Testis (tissue), 3 donors: ENCODE data around the gene FRS2. TPM values are rescaled to one million over a fixed set of nuclear protein-coding genes. Genes with fewer than 3 reads are reported as not detected.

Experiments
- DNase-seq: peaks from one replicate; pipeline ENCODE4 v3.0.0-alpha.2; 2019
- H3K27ac ChIP-seq, 2 donors: fragments of 200-600 bp; sonication (generic); one replicate each; pipeline ENCODE4 v1.5.1; 2019
- H3K27me3 ChIP-seq: fragments of 200-600 bp; sonication (generic); one replicate; pipeline ENCODE4 v1.5.1; 2019
- H3K36me3 ChIP-seq: fragments of 200-600 bp; sonication (generic); one replicate; pipeline ENCODE4 v1.5.1; 2017; ENCODE audit warnings: low read depth; ENCODE audit errors: missing control alignments
- H3K4me1 ChIP-seq: fragments of 200-600 bp; sonication (generic); one replicate; pipeline ENCODE4 v1.5.1; 2019
- H3K4me3 ChIP-seq, 2 donors: fragments of 200-600 bp; sonication (generic); one replicate each; pipeline ENCODE4 v1.5.1; 2017 to 2019
- H3K9me3 ChIP-seq: fragments of 200-600 bp; sonication (generic); one replicate; pipeline ENCODE4 v1.5.1; 2017
- POLR2A ChIP-seq: fragments of 450-650 bp; IDR thresholded peaks from one replicate; pipeline ENCODE4 v1.6.1; 2017; ENCODE audit warnings: antibody characterized with exemption, mild to moderate bottlenecking, moderate library complexity
- WGBS, 2 donors: methylation state at CpG; one replicate each; pipeline ENCODE4 v1.1.5; 2018; 5-methylcytosine and 5-hydroxymethylcytosine counted together
- intact Hi-C: fragments of 100-400 bp; cut with DNase I; formaldehyde crosslinking; loops from one replicate; pipeline ENCODE4 v1.15.1; 2023; ENCODE audit warnings: low total_unique reads
- polyA plus RNA-seq: library from polyadenylated mRNA; stranded (reverse); fragments of 350-450 nt; fragmentation: Illumina TruSeq; extraction: RNeasy Lipid Tissue Mini Kit (QIAGEN cat#74804); gene quantifications from one replicate; pipeline ENCODE4 v1.2.3, GENCODE V29; 2014; ENCODE audit warnings: low read depth, low replicate concordance; ENCODE audit not compliant: insufficient read depth
- total RNA-seq, 2 donors: library from RNA; depleted of rRNA; stranded (reverse); fragments of >200 nt; gene quantifications; one replicate each; pipeline ENCODE4 v1.2.3, GENCODE V29; 2016
- TF ChIP-seq, protein P1 (sequence below), 3 experiments: fragments of 450-650 bp in 2 of 3; fragments of 200-600 bp in 1 of 3; sonication (generic) in 1 of 3; IDR thresholded peaks; one replicate each; pipeline ENCODE4 v1.5.1; 2016 to 2019; ENCODE audit warnings: antibody characterized with exemption in 3 of 3, mild to moderate bottlenecking in 2 of 3, moderate library complexity in 1 of 3

The FRS2 gene
- total and polyA plus RNA-seq, 3 donors from 2014 or later, result 21.6 to 47.8 (median 38.3) TPM

DNA sequence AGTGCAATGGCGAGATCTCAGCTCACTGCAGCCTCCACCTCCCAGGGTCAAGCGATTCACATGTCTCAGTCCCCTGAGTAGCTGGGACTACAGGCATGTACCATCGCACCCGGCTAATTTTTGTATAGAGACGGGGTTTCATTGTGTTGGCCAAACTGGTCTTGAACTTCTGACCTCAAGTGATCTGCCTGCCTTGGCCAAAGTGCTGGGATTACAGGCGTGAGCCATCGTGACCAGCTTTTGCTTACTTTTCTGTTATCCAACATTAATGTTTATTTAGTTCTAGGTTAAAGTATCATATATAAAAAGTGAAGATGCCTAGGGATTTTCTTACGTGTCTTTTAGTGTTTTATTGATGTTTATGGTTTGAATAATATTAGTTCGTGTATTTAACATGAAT is 86.2 kb downstream of the FRS2 start:
- no peak for DNase-seq
- H3K4me3 ChIP-seq, result no peak overlapping the region
- no peaks in the 10 kb centered on the region for H3K36me3 ChIP-seq
- intact Hi-C loops, result no loop called here
- H3K9me3 ChIP-seq, result no peaks in the 10 kb centered on the region
- H3K27ac ChIP-seq, result no peak overlapping the region
- no peaks in the 10 kb centered on the region for H3K27me3 ChIP-seq
- TF ChIP-seq, protein P1, sequence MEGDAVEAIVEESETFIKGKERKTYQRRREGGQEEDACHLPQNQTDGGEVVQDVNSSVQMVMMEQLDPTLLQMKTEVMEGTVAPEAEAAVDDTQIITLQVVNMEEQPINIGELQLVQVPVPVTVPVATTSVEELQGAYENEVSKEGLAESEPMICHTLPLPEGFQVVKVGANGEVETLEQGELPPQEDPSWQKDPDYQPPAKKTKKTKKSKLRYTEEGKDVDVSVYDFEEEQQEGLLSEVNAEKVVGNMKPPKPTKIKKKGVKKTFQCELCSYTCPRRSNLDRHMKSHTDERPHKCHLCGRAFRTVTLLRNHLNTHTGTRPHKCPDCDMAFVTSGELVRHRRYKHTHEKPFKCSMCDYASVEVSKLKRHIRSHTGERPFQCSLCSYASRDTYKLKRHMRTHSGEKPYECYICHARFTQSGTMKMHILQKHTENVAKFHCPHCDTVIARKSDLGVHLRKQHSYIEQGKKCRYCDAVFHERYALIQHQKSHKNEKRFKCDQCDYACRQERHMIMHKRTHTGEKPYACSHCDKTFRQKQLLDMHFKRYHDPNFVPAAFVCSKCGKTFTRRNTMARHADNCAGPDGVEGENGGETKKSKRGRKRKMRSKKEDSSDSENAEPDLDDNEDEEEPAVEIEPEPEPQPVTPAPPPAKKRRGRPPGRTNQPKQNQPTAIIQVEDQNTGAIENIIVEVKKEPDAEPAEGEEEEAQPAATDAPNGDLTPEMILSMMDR (IDR thresholded peaks at IDR 0.05), result no peak
- TF ChIP-seq POLR2A, result no peak
- no peaks in the 10 kb centered on the region for H3K4me1 ChIP-seq
- 83 to 89% methylated on average over 9 of the region's 9 CpGs for WGBS, 2 donors

DNA sequence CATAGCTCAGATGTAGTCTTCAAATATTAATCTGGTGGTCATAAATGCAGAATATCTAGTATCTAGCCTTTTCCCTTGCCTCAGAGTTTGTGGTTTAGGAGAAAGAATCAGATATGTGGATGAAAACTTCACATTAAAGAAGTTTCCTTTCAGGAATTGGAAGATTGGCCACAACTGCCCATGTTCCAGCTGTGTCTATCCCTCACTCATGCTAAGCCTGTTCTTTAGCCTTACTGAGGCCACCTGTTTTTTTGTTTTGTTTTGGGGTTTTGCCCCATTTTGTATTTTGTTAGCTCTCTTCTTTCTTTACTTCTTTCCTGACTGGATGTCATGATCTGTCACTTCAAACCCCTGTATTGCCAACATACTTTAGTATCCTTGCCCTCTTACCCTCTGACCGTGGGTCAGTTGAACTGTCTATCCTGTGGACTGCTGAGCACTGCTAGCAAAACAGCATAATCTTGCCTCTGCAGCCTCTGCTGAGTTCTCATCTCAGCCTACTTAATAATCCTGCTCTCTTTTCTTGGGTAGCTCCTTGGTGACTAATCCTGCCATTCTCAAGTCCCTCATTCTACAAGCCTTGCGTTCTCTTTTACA is 93.1 kb downstream of the FRS2 start:
- Histone ChIP-seq H3K36me3 (no peaks in the 10 kb centered on the region), H3K9me3 (no peaks in the 10 kb centered on the region), H3K4me1 (no peaks in the 10 kb centered on the region), H3K27me3 (no peaks in the 10 kb centered on the region), H3K27ac (no peak overlapping the region), H3K4me3 (no peak overlapping the region)
- TF ChIP-seq, protein P1 (IDR thresholded peaks at IDR 0.05), result no peak
- TF ChIP-seq POLR2A, result no peak
- no peak for DNase-seq
- intact Hi-C loops, result no loop called here
- WGBS, 2 donors, result 90 to 96% methylated on average over 2 of the region's 2 CpGs

DNA sequence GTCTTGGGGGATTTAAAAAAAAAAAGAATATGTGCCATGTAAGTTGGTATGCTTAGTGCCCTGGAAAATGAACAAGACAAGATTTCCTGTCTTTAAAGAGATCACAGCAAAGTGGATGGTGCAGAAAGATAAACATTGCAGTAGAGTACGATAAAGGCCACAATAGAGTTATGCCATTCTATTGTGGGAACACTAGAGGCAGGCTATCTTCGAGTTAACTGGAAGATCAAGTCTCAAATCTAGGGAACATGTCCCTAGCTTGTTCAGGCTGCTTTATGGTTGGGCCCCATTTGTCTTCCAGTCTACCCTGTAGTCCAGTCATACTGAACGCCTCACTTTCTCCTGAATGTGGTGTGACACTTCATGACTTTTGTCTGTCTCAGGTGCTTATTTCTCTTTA is 96.4 kb downstream of the FRS2 start:
- Histone ChIP-seq H3K4me1 (no peaks in the 10 kb centered on the region), H3K4me3 (no peak overlapping the region), H3K36me3 (no peaks in the 10 kb centered on the region), H3K27me3 (no peaks in the 10 kb centered on the region), H3K27ac (no peak overlapping the region), H3K9me3 (no peaks in the 10 kb centered on the region)
- no peak for DNase-seq
- 81 to 94% methylated on average over 3 of the region's 3 CpGs for WGBS, 2 donors
- no peak for TF ChIP-seq POLR2A
- TF ChIP-seq, protein P1 (IDR thresholded peaks at IDR 0.05), result no peak
- intact Hi-C loops, result no loop called here

DNA sequence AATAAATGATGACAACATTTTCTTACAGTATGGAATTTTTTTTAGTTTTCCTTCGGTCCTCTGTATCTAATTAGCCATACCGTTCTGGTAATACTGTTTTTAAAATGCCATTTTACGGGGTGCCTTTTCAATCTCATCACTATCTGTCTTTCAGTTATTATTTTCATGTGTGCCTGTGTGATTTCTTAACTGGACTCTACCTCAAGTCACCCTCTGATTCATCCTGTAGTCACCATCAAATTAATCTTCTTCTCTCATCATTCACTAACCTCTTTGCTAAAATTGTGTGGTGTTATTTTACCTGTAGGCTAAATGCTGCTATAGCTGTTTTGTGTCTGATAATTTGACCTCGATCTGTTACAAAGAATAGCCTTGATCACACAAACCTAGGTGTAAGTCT is 99.0 kb downstream of the FRS2 start:
- intact Hi-C loops, result no loop called here

More for the DNA sequence above, 99.0 kb downstream of the FRS2 start:
- no peak for TF ChIP-seq POLR2A
- TF ChIP-seq, protein P1 (IDR thresholded peaks at IDR 0.05), result no peak
- Histone ChIP-seq H3K4me3 (no peak overlapping the region), H3K4me1 (no peaks in the 10 kb centered on the region), H3K9me3 (no peaks in the 10 kb centered on the region), H3K27ac (no peak overlapping the region), H3K36me3 (no peaks in the 10 kb centered on the region), H3K27me3 (no peaks in the 10 kb centered on the region)
- no peak for DNase-seq
- 67 to 78% methylated on average over 4 of the region's 4 CpGs for WGBS, 2 donors
